Heart right ventricle (tissue), 16 donors: ENCODE measurements around the gene SRPRB. TPM values are rescaled to one million over a fixed set of nuclear protein-coding genes. Genes with fewer than 3 reads are reported as not detected.

Experiments
- ATAC-seq, 8 donors: fragments of 200-7000 bp; cut with Tn5 transposase; one replicate each; pipeline ENCODE4 v1.9.1; 2020; ENCODE audit warnings: mild to moderate bottlenecking in 8 of 8, moderate library complexity in 8 of 8, moderate number of reproducible peaks in 1 of 8
- DNase-seq, 2 donors: peaks; one replicate each; pipeline ENCODE4 v3.0.0-alpha.2; 2020
- H3K27ac ChIP-seq, 10 donors: fragments of 200-600 bp; sonication (generic) in 2 of 10; one replicate each; pipeline versions ENCODE4 v1.5.0 to v1.8.0; 2020 to 2022; ENCODE audit warnings: mild to moderate bottlenecking in 3 of 10
- H3K27me3 ChIP-seq, 7 donors: fragments of 200-600 bp; one replicate each; pipeline ENCODE4 v1.8.0; 2021 to 2022; ENCODE audit warnings: mild to moderate bottlenecking in 2 of 7
- H3K36me3 ChIP-seq, 9 donors: fragments of 200-600 bp; sonication (generic) in 1 of 9; one replicate each; pipeline versions ENCODE4 v1.5.0 to v1.8.0; 2020 to 2022; ENCODE audit warnings: mild to moderate bottlenecking in 2 of 9
- H3K4me1 ChIP-seq, 9 donors: fragments of 200-600 bp; sonication (generic) in 1 of 9; one replicate each; pipeline versions ENCODE4 v1.5.0 to v1.8.0; 2020 to 2022; ENCODE audit warnings: mild to moderate bottlenecking in 4 of 9
- H3K4me3 ChIP-seq, 10 donors: fragments of 200-600 bp; sonication (generic) in 2 of 10; one replicate each; pipeline versions ENCODE4 v1.5.0 to v1.8.0; 2020 to 2022; ENCODE audit warnings: mild to moderate bottlenecking in 7 of 10, moderate library complexity in 2 of 10
- H3K9me3 ChIP-seq, 11 donors: fragments of 200-600 bp in 10 of 11; sonication (generic) in 2 of 11; one replicate each; pipeline versions ENCODE4 v1.5.0 to v1.8.0; 2013 to 2022; ENCODE audit warnings: mild to moderate bottlenecking in 2 of 11, control low read depth in 1 of 11, moderate library complexity in 1 of 11
- CTCF ChIP-seq, 9 donors: fragments of 200-600 bp; sonication (generic) in 2 of 9; IDR thresholded peaks; one replicate each; pipeline versions ENCODE4 v1.5.0 to v1.8.0; 2021 to 2022; ENCODE audit warnings: antibody characterized with exemption in 9 of 9, mild to moderate bottlenecking in 5 of 9, moderate library complexity in 1 of 9
- whole genome bisulfite sequencing, 2 donors: extraction: QIAGEN DNeasy Blood & Tissue Kit; methylation state at CpG; one replicate each; pipeline ENCODE4 v1.1.7; 2013; ENCODE audit warnings: inconsistent platforms in 1 of 2; 5-methylcytosine and 5-hydroxymethylcytosine counted together
- intact Hi-C, 10 donors: fragments of 100-400 bp; cut with DNase I; formaldehyde crosslinking; loops; one replicate each; pipeline versions ENCODE4 v1.11.1 to v1.14.2; 2022
- long read RNA-seq, 3 donors: library from polyadenylated mRNA; unstranded; transcript quantifications; one replicate each; pipeline ENCODE4 v2.0.0, GENCODE V29; 2020 to 2021
- polyA plus RNA-seq, 2 donors: library from polyadenylated mRNA; stranded (reverse); fragments of 200-250 nt; gene quantifications; one replicate each; pipeline ENCODE4 v1.2.3, GENCODE V29; 2013
- total RNA-seq, 10 donors: library from RNA; stranded (reverse); fragmentation: NEBNext Ultra II Directional in 3 of 10; extraction: Animal tissue kit (Norgen Biotek cat#: 25700) in 3 of 10; gene quantifications; one replicate each; pipeline versions ENCODE4 v1.2.1 to v1.2.4, GENCODE V29; 2021 to 2023
- donor health status: Arrhythmogenic right ventricular cardiomyopathy.
- donor health status: ischemic (EF 13 %, LVEDD 7.1; RV severe dilation, severe dysfunction).
- donor health status: healthy with polysubstance abuse.
- donor health status: DM: no; HTN: yes; CAD: no.
- donor health status: DM: no; HTN: no; CAD: no.
- donor health status: ischemic (EF 25% LVEDD 6.9; RV normal size, moderate dysfunction).
- donor health status: ischemic (EF 25% LVEDD 5.7; RV mildly dilated, moderate dysfunction).
- donor health status: healthy.
- donor health status: DM: yes; HTN: yes; CAD: no.
- donor health status: Ischemic cardiomyopathy.
- donor health status: ischemic (EF 35%, LVEDD 5.7; RV mildly dilated, moderate dysfunction).
- donor health status: nonischemic (EF 11% LVEDD 7.7; RV severe dilation, severe dysfunction).
- donor health status: DM: yes; HTN: yes; CAD: no.
- donor health status: PGD.
- donor health status: ischemic (EF 29% LVEDD 5.4; RV normal size, mild dysfunction).
- donor health status: nonischemic (EF 23%, LVEDD 6.1; RV moderate dilation, normal function).

The SRPRB gene, protein sequence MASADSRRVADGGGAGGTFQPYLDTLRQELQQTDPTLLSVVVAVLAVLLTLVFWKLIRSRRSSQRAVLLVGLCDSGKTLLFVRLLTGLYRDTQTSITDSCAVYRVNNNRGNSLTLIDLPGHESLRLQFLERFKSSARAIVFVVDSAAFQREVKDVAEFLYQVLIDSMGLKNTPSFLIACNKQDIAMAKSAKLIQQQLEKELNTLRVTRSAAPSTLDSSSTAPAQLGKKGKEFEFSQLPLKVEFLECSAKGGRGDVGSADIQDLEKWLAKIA
- total RNA-seq (10 to 100 TPM; 24.0 to 42.1 (median 27.0) TPM), polyA plus RNA-seq (10 to 100 TPM; 12.1 to 46.2 TPM)
- long read RNA-seq, donor 1, partial matches to known transcripts, result 36 of 37 reads
- long read RNA-seq, donor 1, other reads (novel, unspliced or antisense), result 1 of 37 reads
- long read RNA-seq, donor 2, partial matches to known transcripts, result 27 of 30 reads
- long read RNA-seq, donor 2, other reads (novel, unspliced or antisense), result 3 of 30 reads
- long read RNA-seq, donor 3, partial matches to known transcripts, result 113 of 119 reads
- long read RNA-seq, donor 3, other reads (novel, unspliced or antisense), result 5 of 119 reads

GRCh38 chr3:133805702-133806475, at the start of gene SRPRB:
TSS of gene SRPRB (plus strand) at chr3:133805815. CDS start at chr3:133805849, 34 bp downstream.
- H3K9me3 ChIP-seq, result no peaks in the 10 kb centered on the region
- TF ChIP-seq CTCF (IDR thresholded peaks at IDR 0.05), result no peak
- H3K4me1 ChIP-seq, result peaks cover 0 to 21% (median 12%) of the 10 kb centered on the region in 9 donors
- H3K27ac ChIP-seq, result peak within 1 kb of the TSS in 9 of 10 donors; percentile 17 to 86 (median 73)
- peak; percentile 95 to 96 for DNase-seq
- intact Hi-C loops, result loop anchor here in 4 of 10 donors (5.0 to 10.0 kb wide), 2 partner anchors 141 to 144 kb away; partner anchors contain the start of gene TOPBP1 (in 4 of the 4)
- peak; percentile 100 for ATAC-seq
- H3K4me3 ChIP-seq, result peak within 1 kb of the TSS; percentile 45 to 99 (median 88)
- WGBS, 2 donors, result 0% methylated on average over 53 of the region's 53 CpGs
- H3K27me3 ChIP-seq, result peaks cover 0 to 7% (median 0%) of the 10 kb centered on the region in 7 donors
- peaks cover 0 to 36% (median 14%) of the 10 kb centered on the region in 9 donors for H3K36me3 ChIP-seq

DNA sequence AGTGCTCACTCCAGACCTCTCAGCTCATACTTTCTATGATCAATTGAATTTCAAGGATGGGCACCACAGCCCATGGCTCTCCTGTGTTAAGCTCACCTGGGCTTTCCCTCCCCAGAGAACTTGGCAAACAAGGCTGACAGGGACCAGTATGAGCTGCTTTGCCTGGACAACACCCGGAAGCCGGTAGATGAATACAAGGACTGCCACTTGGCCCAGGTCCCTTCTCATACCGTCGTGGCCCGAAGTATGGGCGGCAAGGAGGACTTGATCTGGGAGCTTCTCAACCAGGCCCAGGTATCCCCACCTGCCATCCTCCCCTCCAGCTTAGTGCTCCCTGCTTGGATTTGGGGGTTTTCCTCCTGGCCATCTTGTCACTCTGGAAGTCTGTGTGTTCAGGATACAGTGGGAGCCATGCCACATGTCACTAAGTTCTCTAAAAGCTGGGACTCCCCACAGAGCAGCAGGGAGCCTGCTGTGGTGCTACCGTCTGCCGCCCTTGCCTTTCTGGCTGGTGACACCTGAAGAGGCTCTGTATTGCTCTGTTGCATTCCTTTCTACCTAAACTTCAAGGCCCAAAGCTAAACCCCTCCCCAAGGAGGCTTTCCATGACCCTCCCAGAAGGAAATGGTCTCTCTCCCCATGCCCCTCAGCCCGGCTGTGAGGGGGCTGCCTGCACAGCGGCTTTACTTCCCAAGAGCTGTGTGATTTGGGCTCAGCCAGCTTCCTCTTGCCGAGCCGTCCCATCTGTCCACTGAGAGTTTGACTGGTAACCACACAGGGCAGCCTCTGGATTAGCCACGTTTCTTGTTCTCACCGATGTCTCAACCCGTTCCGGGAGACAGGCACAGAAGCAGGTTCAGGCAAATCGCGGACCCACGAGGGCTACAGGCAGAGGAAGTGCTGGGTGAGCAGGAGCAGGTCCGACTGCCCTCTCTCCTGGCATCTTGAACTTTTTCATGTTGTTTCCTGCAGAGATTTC, 48.6 kb upstream of the SRPRB start:
- Histone ChIP-seq H3K36me3 (no peaks in the 10 kb centered on the region), H3K27me3 (no peaks in the 10 kb centered on the region), H3K9me3 (no peaks in the 10 kb centered on the region), H3K27ac (no peak overlapping the region), H3K4me1 (no peaks in the 10 kb centered on the region), H3K4me3 (no peak overlapping the region)
- no peak for ATAC-seq
- intact Hi-C loops, result no loop called here
- TF ChIP-seq CTCF (IDR thresholded peaks at IDR 0.05), result no peak
- 85 to 91% methylated on average over 20 of the region's 20 CpGs for WGBS, 2 donors
- no peak for DNase-seq

GRCh38 chr3:133757701-133758567, 47.7 kb upstream of the SRPRB start:
- intact Hi-C loops, result no loop called here
- TF ChIP-seq CTCF (IDR thresholded peaks at IDR 0.05), result no peak
- Histone ChIP-seq H3K27ac (no peak overlapping the region), H3K9me3 (no peaks in the 10 kb centered on the region), H3K4me1 (no peaks in the 10 kb centered on the region), H3K36me3 (no peaks in the 10 kb centered on the region), H3K27me3 (no peaks in the 10 kb centered on the region), H3K4me3 (no peak overlapping the region)
- ATAC-seq (no peak), DNase-seq (no peak)
- WGBS, 2 donors, result 77% methylated on average over 6 of the region's 6 CpGs
